OCI-LY1 (cell line): ENCODE measurements around the gene SEC16A.

ENCODE experiments used
- H2AFZ ChIP-seq: fragments of 200-600 bp; sonication (generic), shearing (Covaris generic); 2 replicates; pipeline ENCODE4 v1.6.0; 2014; ENCODE audit warnings: antibody characterized with exemption, mild to moderate bottlenecking, low read length
- H3F3A ChIP-seq: fragments of 200-600 bp; sonication (generic), shearing (Covaris generic); 2 replicates; pipeline ENCODE4 v1.6.0; 2014; ENCODE audit warnings: mild to moderate bottlenecking, antibody characterized with exemption, low read length, moderate library complexity; ENCODE audit not compliant: insufficient read depth
- H3K27ac ChIP-seq: fragments of 200-600 bp; sonication (generic); 2 replicates; pipeline ENCODE4 v1.5.1; 2014; ENCODE audit warnings: low read length, mixed run types, mild to moderate bottlenecking, low read depth; ENCODE audit not compliant: poor library complexity, severe bottlenecking
- H3K27me3 ChIP-seq: fragments of 200-600 bp; sonication (generic); 2 replicates; pipeline ENCODE4 v1.6.0; 2014; ENCODE audit warnings: antibody characterized with exemption, mild to moderate bottlenecking, low read length, moderate library complexity; ENCODE audit not compliant: insufficient read depth
- H3K36me3 ChIP-seq: fragments of 200-600 bp; sonication (generic); 2 replicates; pipeline ENCODE4 v1.6.1; 2014; ENCODE audit warnings: mild to moderate bottlenecking, antibody characterized with exemption, low read length, moderate library complexity, mixed read lengths; ENCODE audit not compliant: insufficient read depth
- H3K4me1 ChIP-seq: fragments of 200-600 bp; sonication (generic); 2 replicates; pipeline ENCODE4 v1.5.1; 2014; ENCODE audit warnings: mild to moderate bottlenecking, low read length, moderate library complexity; ENCODE audit not compliant: insufficient read depth, severe bottlenecking
- H3K4me2 ChIP-seq: fragments of 200-600 bp; sonication (generic), shearing (Covaris generic); 2 replicates; pipeline ENCODE4 v1.6.1; 2014; ENCODE audit warnings: low read length
- H3K4me3 ChIP-seq: fragments of 200-600 bp; sonication (generic); 2 replicates; pipeline ENCODE4 v1.5.1; 2014; ENCODE audit warnings: low read length, low read depth, mild to moderate bottlenecking, mixed read lengths; ENCODE audit not compliant: poor library complexity, severe bottlenecking
- H3K79me2 ChIP-seq: fragments of 200-600 bp; shearing (Covaris generic); 2 replicates; pipeline ENCODE4 v1.6.1; 2016; ENCODE audit warnings: mixed run types, low read length, mixed read lengths; ENCODE audit not compliant: insufficient read depth
- H3K9ac ChIP-seq: fragments of 200-600 bp; sonication (generic), shearing (Covaris generic); 2 replicates; pipeline ENCODE4 v1.6.1; 2014; ENCODE audit warnings: mild to moderate bottlenecking, low read length, mixed read lengths
- H3K9me2 ChIP-seq: fragments of 200-600 bp; sonication (generic), shearing (Covaris generic); 2 replicates; pipeline ENCODE4 v1.6.1; 2014; ENCODE audit warnings: low read depth, mild to moderate bottlenecking, low read length, mixed read lengths
- H3K9me3 ChIP-seq: fragments of 200-600 bp; shearing (Covaris generic); 2 replicates; pipeline ENCODE4 v1.6.1; 2014; ENCODE audit warnings: low read length, mixed read lengths
- H4K20me1 ChIP-seq: fragments of 200-600 bp; sonication (generic), shearing (Covaris generic); 2 replicates; pipeline ENCODE4 v1.6.0; 2016; ENCODE audit warnings: mild to moderate bottlenecking, low read length; ENCODE audit not compliant: insufficient read depth
- CTCF ChIP-seq: fragments of 200-600 bp; sonication (generic), shearing (Covaris generic); IDR thresholded peaks from 2 replicates; pipeline ENCODE4 v1.5.1; 2017; ENCODE audit warnings: mild to moderate bottlenecking, antibody characterized with exemption, low read length, moderate library complexity, mixed read lengths
- EZH2 ChIP-seq: fragments of 200-600 bp; sonication (generic), shearing (Covaris generic); IDR thresholded peaks from 2 replicates; pipeline ENCODE4 v1.8.0; 2017; ENCODE audit warnings: borderline replicate concordance, mixed run types, mild to moderate bottlenecking, antibody characterized with exemption, low read length, moderate library complexity, mixed read lengths

Gene SEC16A

GRCh38 chr9:136511144-136511669 is 28.4 kb upstream of the SEC16A start:
- no peaks in the 10 kb centered on the region for H3K9me2 ChIP-seq
- no peaks in the 10 kb centered on the region for H3F3A ChIP-seq
- no peak overlapping the region for H3K9ac ChIP-seq
- H4K20me1 ChIP-seq, result no peaks in the 10 kb centered on the region
- no peaks in the 10 kb centered on the region for H3K27me3 ChIP-seq
- H3K36me3 ChIP-seq, result no peaks in the 10 kb centered on the region
- H3K4me3 ChIP-seq, result no peak overlapping the region
- no peak overlapping the region for H3K4me2 ChIP-seq
- no peaks in the 10 kb centered on the region for H3K9me3 ChIP-seq
- H3K79me2 ChIP-seq, result no peaks in the 10 kb centered on the region
- no peaks in the 10 kb centered on the region for H3K4me1 ChIP-seq
- no peak overlapping the region for H2AFZ ChIP-seq
- TF ChIP-seq CTCF (no peak), EZH2 (no peak)
- H3K27ac ChIP-seq, result no peak overlapping the region

- no peaks in the 10 kb centered on the region for H3K27me3 ChIP-seq
- H3F3A ChIP-seq, result no peaks in the 10 kb centered on the region
- no peaks in the 10 kb centered on the region for H3K9me2 ChIP-seq
- no peak overlapping the region for H3K4me2 ChIP-seq
- TF ChIP-seq CTCF (no peak), EZH2 (no peak)
- H3K4me1 ChIP-seq, result no peaks in the 10 kb centered on the region
- H3K9me3 ChIP-seq, result no peaks in the 10 kb centered on the region
- H3K9ac ChIP-seq, result no peak overlapping the region
- H2AFZ ChIP-seq, result no peak overlapping the region
- no peak overlapping the region for H3K27ac ChIP-seq
- no peaks in the 10 kb centered on the region for H3K79me2 ChIP-seq
- no peak overlapping the region for H3K4me3 ChIP-seq
- H4K20me1 ChIP-seq, result no peaks in the 10 kb centered on the region
- H3K36me3 ChIP-seq, result no peaks in the 10 kb centered on the region
Observed at GRCh38 chr9:136510561-136510960, 27.7 kb upstream of the SEC16A start.

- no peaks in the 10 kb centered on the region for H3K79me2 ChIP-seq
- H3K9me2 ChIP-seq, result no peaks in the 10 kb centered on the region
- no peak overlapping the region for H3K9ac ChIP-seq
- no peak overlapping the region for H3K27ac ChIP-seq
- TF ChIP-seq CTCF, result no peak
- TF ChIP-seq EZH2, result no peak
- no peaks in the 10 kb centered on the region for H3K4me1 ChIP-seq
- no peak overlapping the region for H3K4me3 ChIP-seq
- no peak overlapping the region for H2AFZ ChIP-seq
- H4K20me1 ChIP-seq, result no peaks in the 10 kb centered on the region
- H3K36me3 ChIP-seq, result no peaks in the 10 kb centered on the region
- no peaks in the 10 kb centered on the region for H3K27me3 ChIP-seq
- H3F3A ChIP-seq, result no peaks in the 10 kb centered on the region
- no peaks in the 10 kb centered on the region for H3K9me3 ChIP-seq
- no peak overlapping the region for H3K4me2 ChIP-seq
Observed at GRCh38 chr9:136509549-136509948, 26.7 kb upstream of the SEC16A start.
